SK-N-MC (cell line): ENCODE data around the gene HLA-DOB.

Experiments
- EZH2 ChIP-seq: fragments of 200-600 bp; sonication (generic); IDR thresholded peaks from one replicate; pipeline ENCODE4 v1.6.1; 2017; ENCODE audit warnings: antibody characterized with exemption
- POLR2AphosphoS5 ChIP-seq: IDR thresholded peaks from 2 replicates; pipeline ENCODE4 v1.6.1; 2012; ENCODE audit warnings: mild to moderate bottlenecking, low read depth, low read length, borderline replicate concordance

DNA sequence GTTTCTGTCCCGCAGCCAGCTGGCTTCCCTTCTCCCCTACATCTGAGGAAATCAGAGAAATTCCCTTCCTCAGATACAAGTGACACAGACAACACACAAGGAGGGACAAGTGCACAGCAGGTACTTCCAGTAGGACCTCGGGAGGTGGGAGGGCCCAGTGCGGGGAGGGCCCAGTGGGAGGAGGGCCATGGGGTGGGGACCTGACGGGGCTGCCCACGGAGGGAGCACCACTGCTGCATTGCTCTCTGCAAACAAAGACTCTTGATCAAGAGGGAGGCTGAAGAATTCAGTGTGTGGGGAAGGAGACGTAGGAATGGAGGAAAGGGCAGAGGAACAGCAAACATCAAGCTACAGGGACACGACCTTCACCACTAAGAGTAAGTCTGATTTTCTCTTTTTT lies 12.7 kb upstream of the HLA-DOB start:
- TF ChIP-seq EZH2 (no peak), POLR2AphosphoS5 (no peak)
